Measurements from ENCODE around the gene FAM107B. TPM values are rescaled to one million over a fixed set of nuclear protein-coding genes. Genes with fewer than 3 reads are reported as not detected.
"Not testable (repeated sequence)": the region's sequence is repeated elsewhere in the genome, so short reads cannot be mapped to it uniquely, and the experiment has no call there.

FAM107B gene
- polyA plus RNA-seq, 3 donors from 2014 or later = 240 to 338 (median 268) TPM

GRCh38 chr10:14737808-14738545 is 36.7 kb downstream of the FAM107B start:
- Mint-ChIP-seq H3K9me3 (peaks cover 0 to 2% (median 0%) of the 10 kb centered on the region in 6 donors), H3K27ac (no peak overlapping the region), H3K4me1 (peaks cover 6 to 8% of the 10 kb centered on the region in 2 donors), H3K27me3 (ENCODE audit: low read depth in 3 of 3) (no peaks in the 10 kb centered on the region), H3K4me3 (no peak overlapping the region), H3K36me3 (no peaks in the 10 kb centered on the region)
- no peak for DNase-seq

DNA sequence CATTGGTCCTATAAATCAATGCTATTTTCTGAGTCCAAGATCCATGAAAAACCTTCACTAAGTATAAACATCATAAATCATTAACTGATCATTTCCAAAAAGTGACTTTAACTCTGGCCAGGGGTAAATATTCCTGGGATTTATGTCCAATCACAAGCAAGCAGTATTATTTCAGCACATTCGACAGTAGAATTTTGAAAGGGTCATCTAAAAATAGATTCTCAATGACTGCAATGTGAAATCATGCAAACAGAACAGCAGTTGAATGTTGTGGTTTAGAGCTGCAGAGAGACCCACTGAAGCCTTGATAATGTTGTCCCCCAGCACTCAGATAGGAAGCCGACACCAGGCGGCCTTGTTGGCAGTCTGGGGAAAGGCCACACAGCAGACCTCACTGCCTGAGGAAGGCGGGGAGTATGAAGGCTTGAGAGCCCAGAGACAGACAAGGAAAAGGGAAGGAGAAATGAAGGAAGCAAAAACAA is 38.1 kb downstream of the FAM107B start:
- H3K4me3 Mint-ChIP-seq = no peak overlapping the region
- no peak overlapping the region for H3K27ac Mint-ChIP-seq
- DNase-seq = no peak
- H3K36me3 Mint-ChIP-seq = no peaks in the 10 kb centered on the region
- peaks cover 0 to 2% (median 0%) of the 10 kb centered on the region in 6 donors for H3K9me3 Mint-ChIP-seq
- peaks cover 0 to 5% of the 10 kb centered on the region in 2 donors for H3K4me1 Mint-ChIP-seq
- no peaks in the 10 kb centered on the region for H3K27me3 Mint-ChIP-seq (ENCODE audit: low read depth in 3 of 3)

DNA sequence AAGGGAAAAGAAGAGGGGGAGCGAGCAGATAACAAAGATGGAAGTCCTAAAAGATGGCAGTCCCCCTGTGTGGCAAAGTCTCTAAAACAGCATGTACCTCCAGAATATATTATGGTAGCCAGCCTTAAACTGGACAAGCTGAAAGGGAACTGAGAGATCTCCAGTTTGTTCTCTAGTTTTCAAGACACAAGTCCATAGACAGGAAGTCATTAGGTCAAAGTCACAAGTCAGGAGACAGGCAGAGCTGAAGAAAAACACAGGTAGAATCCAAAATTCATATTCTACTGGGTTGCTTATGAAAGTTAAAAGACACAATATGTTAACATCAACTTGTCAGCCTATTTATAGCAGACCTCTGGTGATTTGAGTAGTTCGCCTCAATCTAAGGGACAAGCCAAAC is 38.7 kb downstream of the FAM107B start:
- DNase-seq = no peak
- no peak overlapping the region for H3K4me3 Mint-ChIP-seq
- H3K9me3 Mint-ChIP-seq = peaks cover 0 to 2% (median 0%) of the 10 kb centered on the region in 6 donors
- H3K27ac Mint-ChIP-seq = no peak overlapping the region
- H3K27me3 Mint-ChIP-seq (ENCODE audit: low read depth in 3 of 3) = no peaks in the 10 kb centered on the region
- H3K36me3 Mint-ChIP-seq = no peaks in the 10 kb centered on the region
- peaks cover 0 to 5% of the 10 kb centered on the region in 2 donors for H3K4me1 Mint-ChIP-seq

DNA sequence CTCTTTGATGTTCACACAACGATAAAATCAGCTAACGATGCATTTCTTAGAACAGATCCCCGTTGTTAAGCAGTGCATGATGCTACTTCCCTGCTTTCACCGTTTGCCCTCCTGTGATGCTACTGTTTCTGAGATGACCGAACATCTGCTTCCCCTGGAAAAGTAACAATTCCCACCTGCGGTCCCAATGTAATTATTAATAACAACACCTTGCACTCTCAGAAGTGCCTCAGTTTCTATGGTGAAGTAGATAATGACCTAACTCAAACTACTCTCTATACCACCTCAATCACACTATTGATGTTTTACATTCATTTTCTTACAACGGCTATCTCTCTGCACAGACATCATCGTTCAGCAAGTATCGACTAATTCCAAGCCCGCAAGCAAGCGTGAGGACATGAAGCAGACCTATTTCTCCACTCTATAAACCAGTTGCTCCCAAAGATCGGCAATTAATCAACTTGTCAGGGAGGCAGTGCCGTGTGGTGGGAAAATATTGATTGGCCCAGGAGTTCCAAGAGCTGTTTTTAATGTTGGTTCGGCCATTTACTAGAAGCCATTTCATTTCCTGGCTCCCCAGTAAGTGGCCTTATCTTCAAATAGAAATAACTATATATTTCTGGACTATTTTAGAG is 42.7 kb downstream of the FAM107B start:
- peaks cover 0 to 2% of the 10 kb centered on the region in 2 donors for H3K4me1 Mint-ChIP-seq
- DNase-seq = no peak
- H3K4me3 Mint-ChIP-seq = no peak overlapping the region
- H3K36me3 Mint-ChIP-seq = no peaks in the 10 kb centered on the region
- H3K9me3 Mint-ChIP-seq = peaks cover 0 to 2% (median 0%) of the 10 kb centered on the region in 6 donors
- no peak overlapping the region for H3K27ac Mint-ChIP-seq
- H3K27me3 Mint-ChIP-seq (ENCODE audit: low read depth in 3 of 3) = peaks cover 0 to 4% (median 2%) of the 10 kb centered on the region in 3 donors

- H3K4me1 Mint-ChIP-seq = peaks cover 8 to 10% of the 10 kb centered on the region in 2 donors
- no peaks in the 10 kb centered on the region for H3K36me3 Mint-ChIP-seq
- H3K9me3 Mint-ChIP-seq = no peaks in the 10 kb centered on the region
- peaks cover 0 to 4% (median 4%) of the 10 kb centered on the region in 3 donors for H3K27me3 Mint-ChIP-seq (ENCODE audit: low read depth in 3 of 3)
- H3K27ac Mint-ChIP-seq = no peak overlapping the region
- no peak for DNase-seq
- H3K4me3 Mint-ChIP-seq = no peak overlapping the region
These were observed 46.4 kb downstream of the FAM107B start for GRCh38 chr10:14728346-14728745.

DNA sequence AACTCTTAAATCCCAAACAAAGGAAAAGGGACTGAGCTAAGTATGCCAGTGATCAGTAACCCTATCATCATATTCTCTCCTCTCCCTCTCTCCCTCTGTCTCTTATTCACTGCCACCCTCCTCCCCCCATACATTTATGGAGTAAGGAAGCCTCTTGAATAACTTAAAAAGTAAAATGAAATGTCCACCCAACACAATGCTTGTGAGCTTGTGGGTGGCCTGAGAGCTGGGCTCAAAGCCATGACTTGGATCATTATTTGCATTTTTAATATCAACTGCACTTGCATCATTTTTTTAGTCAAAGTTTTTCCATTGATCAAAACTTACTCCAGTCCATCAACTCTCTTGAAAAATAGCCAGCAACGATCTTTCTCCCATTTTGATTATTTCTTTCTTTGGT is 46.8 kb downstream of the FAM107B start:
- H3K27ac Mint-ChIP-seq = no peak overlapping the region
- no peak overlapping the region for H3K4me3 Mint-ChIP-seq
- peaks cover 13 to 14% of the 10 kb centered on the region in 2 donors for H3K4me1 Mint-ChIP-seq
- peaks cover 0 to 4% (median 4%) of the 10 kb centered on the region in 3 donors for H3K27me3 Mint-ChIP-seq (ENCODE audit: low read depth in 3 of 3)
- H3K9me3 Mint-ChIP-seq = no peaks in the 10 kb centered on the region
- H3K36me3 Mint-ChIP-seq = no peaks in the 10 kb centered on the region
- DNase-seq = no peak

GRCh38 chr10:14727465-14727864 is 47.2 kb downstream of the FAM107B start:
- Mint-ChIP-seq H3K27ac (no peak overlapping the region), H3K36me3 (no peaks in the 10 kb centered on the region), H3K27me3 (ENCODE audit: low read depth in 3 of 3) (peaks cover 0 to 4% (median 4%) of the 10 kb centered on the region in 3 donors), H3K9me3 (no peaks in the 10 kb centered on the region), H3K4me3 (no peak overlapping the region), H3K4me1 (peaks cover 15 to 19% of the 10 kb centered on the region in 2 donors)
- no peak for DNase-seq

DNA sequence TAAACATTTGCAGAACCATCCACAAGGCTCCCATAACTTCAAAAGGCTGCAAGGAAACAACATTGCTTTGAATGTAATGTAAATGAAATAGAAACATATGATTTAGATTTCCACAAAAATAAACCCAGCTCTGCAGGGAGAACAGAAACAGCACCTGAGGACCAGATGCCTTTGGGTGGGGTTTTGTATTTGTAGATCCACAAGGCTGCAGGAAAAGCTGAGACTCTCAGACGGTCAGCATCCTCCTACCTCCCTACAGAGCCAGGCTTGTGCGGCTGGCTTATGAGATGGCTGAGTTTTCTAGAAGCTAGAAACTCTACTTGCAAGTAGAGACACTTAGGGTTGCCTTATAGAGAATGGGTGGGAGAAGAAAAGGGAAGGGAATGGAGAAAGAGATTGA is 49.8 kb downstream of the FAM107B start:
- Mint-ChIP-seq H3K36me3 (peaks cover 0 to under 1% (median 0%) of the 10 kb centered on the region in 3 donors), H3K9me3 (peaks cover 0 to 1% (median 0%) of the 10 kb centered on the region in 6 donors), H3K27ac (peak overlapping the region in 1 of 6 donors; percentile 6), H3K27me3 (ENCODE audit: low read depth in 3 of 3) (peaks cover 0 to 5% (median 0%) of the 10 kb centered on the region in 3 donors), H3K4me1 (peaks cover 15 to 22% of the 10 kb centered on the region in 2 donors), H3K4me3 (no peak overlapping the region)
- no peak for DNase-seq

GRCh38 chr10:14723052-14723689 is 51.5 kb downstream of the FAM107B start:
- Mint-ChIP-seq H3K36me3 (peaks cover 0 to 5% (median 0%) of the 10 kb centered on the region in 3 donors), H3K9me3 (peaks cover 0 to 1% (median 0%) of the 10 kb centered on the region in 6 donors), H3K27me3 (ENCODE audit: low read depth in 3 of 3) (peaks cover 0 to 5% (median 0%) of the 10 kb centered on the region in 3 donors), H3K4me1 (peaks cover 15 to 22% of the 10 kb centered on the region in 2 donors), H3K27ac (peak overlapping the region; percentile 8 to 85 (median 56)), H3K4me3 (peak overlapping the region; percentile 5 to 44 (median 12))
- DNase-seq = peak; percentile 13 to 35 (median 15)

DNA sequence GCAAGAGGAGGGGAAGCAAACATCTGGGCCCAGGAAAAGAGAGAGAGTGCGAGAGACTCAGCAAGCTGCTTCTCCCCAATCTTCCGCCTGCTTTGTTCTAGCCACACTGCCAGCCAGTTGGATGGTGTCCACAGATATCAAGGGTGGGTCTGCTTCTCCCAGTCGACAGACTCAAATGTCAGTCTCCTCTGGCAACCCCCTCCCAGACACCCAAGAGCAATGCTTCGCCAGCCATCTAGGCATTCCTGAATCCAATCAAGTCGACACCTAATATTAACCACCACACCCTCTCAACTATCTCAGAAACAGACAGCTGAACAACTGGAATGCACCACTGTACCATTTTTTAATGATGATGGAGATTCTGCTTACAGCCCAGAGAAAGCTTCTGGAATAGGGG is 57.1 kb downstream of the FAM107B start:
- no peak overlapping the region for H3K27ac Mint-ChIP-seq

DNA sequence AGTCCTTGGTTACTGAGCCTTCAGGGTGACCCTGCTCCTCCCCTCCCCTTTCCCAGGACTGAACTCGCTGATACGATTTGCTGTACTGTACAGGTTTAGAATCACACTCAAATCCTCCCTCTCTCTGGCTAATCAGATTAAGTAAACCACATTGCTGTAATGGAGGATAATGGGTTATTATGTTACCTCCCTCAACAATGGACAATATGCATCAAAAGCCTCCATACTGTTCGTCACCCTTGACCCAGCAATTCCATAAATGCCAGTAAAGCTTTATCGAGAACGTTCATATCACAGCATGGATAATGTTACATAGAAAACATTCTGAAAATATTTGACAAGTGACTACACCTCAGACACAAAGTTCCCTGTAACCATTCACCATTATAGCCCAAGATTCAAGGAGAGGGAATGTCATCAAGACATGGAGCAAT is 61.7 kb downstream of the FAM107B start:
- Mint-ChIP-seq H3K27me3 (ENCODE audit: low read depth in 3 of 3) (peaks cover 0 to 2% (median 0%) of the 10 kb centered on the region in 3 donors), H3K27ac (no peak overlapping the region), H3K9me3 (no peaks in the 10 kb centered on the region), H3K36me3 (no peaks in the 10 kb centered on the region), H3K4me3 (no peak overlapping the region), H3K4me1 (no peaks in the 10 kb centered on the region)
- no peak for DNase-seq

More for the DNA sequence above, 57.1 kb downstream of the FAM107B start:
- peaks cover 0 to 3% (median 0%) of the 10 kb centered on the region in 3 donors for H3K27me3 Mint-ChIP-seq (ENCODE audit: low read depth in 3 of 3)
- peaks cover 0 to 5% (median 0%) of the 10 kb centered on the region in 3 donors for H3K36me3 Mint-ChIP-seq
- H3K4me1 Mint-ChIP-seq = peaks cover 0 to 4% of the 10 kb centered on the region in 2 donors
- no peak for DNase-seq
- no peak overlapping the region for H3K4me3 Mint-ChIP-seq
- H3K9me3 Mint-ChIP-seq = peaks cover 0 to 1% (median 0%) of the 10 kb centered on the region in 6 donors

DNA sequence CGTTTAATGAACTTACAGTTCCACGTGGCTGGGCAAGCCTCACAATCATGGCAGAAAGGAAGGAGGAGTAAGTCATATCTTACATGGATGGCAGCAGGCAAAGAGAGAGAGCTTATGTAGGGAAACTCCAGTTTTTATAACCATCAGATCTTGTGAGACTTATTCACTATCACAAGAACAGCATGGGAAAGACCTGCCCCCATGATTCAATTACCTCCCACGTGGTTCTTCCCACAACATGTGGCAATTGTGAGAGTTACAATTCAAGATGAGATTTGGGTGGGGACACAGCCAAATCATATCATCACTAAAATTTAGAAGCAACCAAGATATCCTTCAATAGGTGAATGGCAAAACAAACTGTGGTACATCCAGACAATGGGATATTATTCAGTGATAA is 65.4 kb downstream of the FAM107B start:
- H3K27ac Mint-ChIP-seq; H3K4me1 Mint-ChIP-seq; DNase-seq; H3K9me3 Mint-ChIP-seq; H3K36me3 Mint-ChIP-seq; H3K27me3 Mint-ChIP-seq (ENCODE audit: low read depth in 3 of 3); H3K4me3 Mint-ChIP-seq: not testable (repeated sequence)

DNA sequence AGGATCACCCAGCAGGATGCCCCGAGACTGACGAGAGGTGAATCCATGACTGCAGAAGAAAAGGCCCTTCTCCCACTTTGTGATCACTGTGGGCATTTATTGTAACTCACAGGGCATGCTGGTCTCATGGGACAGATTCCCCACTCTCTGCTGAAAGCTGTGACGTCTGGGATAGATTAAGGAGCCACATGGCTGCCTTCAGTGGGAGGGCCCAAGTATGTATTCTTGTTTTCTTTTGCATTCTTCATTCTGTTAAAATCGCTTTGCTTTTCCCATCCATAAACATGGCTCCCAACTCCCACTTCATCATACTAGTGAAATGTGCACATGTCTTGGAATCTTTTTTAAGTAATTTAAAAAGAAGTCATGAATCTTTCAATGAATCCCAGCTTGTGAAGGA is 67.2 kb downstream of the FAM107B start:
- no peak for DNase-seq
- Mint-ChIP-seq H3K4me1 (no peaks in the 10 kb centered on the region), H3K9me3 (no peaks in the 10 kb centered on the region), H3K36me3 (no peaks in the 10 kb centered on the region), H3K4me3 (no peak overlapping the region), H3K27me3 (ENCODE audit: low read depth in 3 of 3) (peaks cover 0 to 2% (median 2%) of the 10 kb centered on the region in 3 donors), H3K27ac (no peak overlapping the region)

Data from immature natural killer cell (primary cell).